HepG2 (cell line): Measurements from ENCODE around the gene ZNF318. TPM values are rescaled to one million over a fixed set of nuclear protein-coding genes. Genes with fewer than 3 reads are reported as not detected.

Experiments used
- HNF4G ChIP-seq, 2 experiments: sonication (generic) in 1 of 2; formaldehyde crosslinking in 1 of 2; IDR thresholded peaks; 2 replicates each; pipeline versions ENCODE4 v1.4.0 to v1.6.1; 2011 to 2020; ENCODE audit warnings: borderline replicate concordance in 2 of 2, low read depth in 2 of 2, mild to moderate bottlenecking in 2 of 2, low read length in 1 of 2, missing genetic modification reagents in 1 of 2, moderate library complexity in 1 of 2
- JUNB ChIP-seq: sonication (generic); formaldehyde crosslinking; IDR thresholded peaks from 2 replicates; pipeline ENCODE4 v1.8.0; 2022; ENCODE audit warnings: missing genetic modification reagents, mild to moderate bottlenecking, borderline replicate concordance
- MYC ChIP-seq: sonication (generic); formaldehyde crosslinking; IDR thresholded peaks from 2 replicates; pipeline ENCODE4 v1.9.0; 2021; ENCODE audit warnings: missing genetic modification reagents, borderline replicate concordance
- NFYC ChIP-seq: IDR thresholded peaks from 2 replicates; pipeline ENCODE4 v1.6.1; 2016; ENCODE audit warnings: missing genetic modification reagents, missing compliant biosample characterization
- POLR2AphosphoS5 ChIP-seq: IDR thresholded peaks from 2 replicates; pipeline ENCODE4 v1.6.1; 2012; ENCODE audit warnings: low read depth, low read length
- SATB2 ChIP-seq: sonication (generic); formaldehyde crosslinking; IDR thresholded peaks from 2 replicates; pipeline ENCODE4 v1.5.0; 2020; ENCODE audit warnings: missing genetic modification reagents
- SPEN ChIP-seq: sonication (generic); formaldehyde crosslinking; IDR thresholded peaks from 2 replicates; pipeline ENCODE4 v1.5.1; 2020; ENCODE audit warnings: low read depth, mild to moderate bottlenecking, missing genetic modification reagents
- ZNF468 ChIP-seq: sonication (generic); formaldehyde crosslinking; IDR thresholded peaks from 2 replicates; pipeline ENCODE4 v1.8.0; 2022; ENCODE audit warnings: mild to moderate bottlenecking, moderate library complexity, missing genetic modification reagents
- ZNF720 ChIP-seq: sonication (generic); formaldehyde crosslinking; IDR thresholded peaks from 2 replicates; pipeline ENCODE4 v1.4.0; 2020; ENCODE audit warnings: missing genetic modification reagents
- ZNF773 ChIP-seq: sonication (generic); formaldehyde crosslinking; IDR thresholded peaks from 2 replicates; pipeline ENCODE4 v1.4.0; 2020; ENCODE audit warnings: missing genetic modification reagents, borderline replicate concordance
- polyA plus RNA-seq, 8 experiments: library from polyadenylated mRNA; depleted of rRNA in 3 of 8; stranded (reverse) in 7 of 8; unstranded in 1 of 8; fragments of >200 nt; fragmentation: Illumina TruSeq in 4 of 8; extraction: Trizol in 4 of 8; gene quantifications; 2 replicates each; pipeline versions ENCODE4 v1.2.1 to v1.2.3, GENCODE V29; 2011 to 2016; ENCODE audit warnings: low read depth in 4 of 8, missing spikeins in 1 of 8, mixed read lengths in 1 of 8; ENCODE audit not compliant: insufficient read depth in 1 of 8
- total RNA-seq, 5 experiments: library from RNA; depleted of rRNA; stranded (reverse); fragments of >200 nt; fragmentation: Illumina TruSeq; extraction: Trizol; gene quantifications; 2 replicates each; pipeline ENCODE4 v1.2.3, GENCODE V29; 2016; ENCODE audit warnings: low read depth in 1 of 5
- TF ChIP-seq, protein P1 (sequence below): sonication (generic); formaldehyde crosslinking; IDR thresholded peaks from 2 replicates; pipeline ENCODE4 v1.5.1; 2020; ENCODE audit warnings: mild to moderate bottlenecking, missing genetic modification reagents, moderate library complexity
- TF ChIP-seq, protein P2 (sequence below), 2 experiments: sonication (generic) in 1 of 2; formaldehyde crosslinking in 1 of 2; IDR thresholded peaks; 2 replicates each; pipeline versions ENCODE4 v1.4.0 to v1.6.1; 2018 to 2020; ENCODE audit warnings: missing genetic modification reagents in 2 of 2, borderline replicate concordance in 1 of 2, low read depth in 1 of 2, mild to moderate bottlenecking in 1 of 2, missing biosample characterization in 1 of 2
- TF ChIP-seq, protein P3 (sequence below): sonication (generic); formaldehyde crosslinking; IDR thresholded peaks from 2 replicates; pipeline ENCODE4 v1.5.1; 2020; ENCODE audit warnings: missing genetic modification reagents, mild to moderate bottlenecking, borderline replicate concordance
- TF ChIP-seq, protein P4 (sequence below): sonication (generic); formaldehyde crosslinking; IDR thresholded peaks from 2 replicates; pipeline ENCODE4 v1.4.0; 2020; ENCODE audit warnings: missing genetic modification reagents
- TF ChIP-seq, protein P5 (sequence below): IDR thresholded peaks from 2 replicates; pipeline ENCODE4 v1.6.1; 2012; ENCODE audit warnings: low read length, improper control_type of control experiment

Gene ZNF318
- total and polyA plus RNA-seq, 2 of the 13 experiments (the other 11 are each of a cell fraction or from before 2014, with no cell fraction given): 13.0 to 14.5 TPM

DNA sequence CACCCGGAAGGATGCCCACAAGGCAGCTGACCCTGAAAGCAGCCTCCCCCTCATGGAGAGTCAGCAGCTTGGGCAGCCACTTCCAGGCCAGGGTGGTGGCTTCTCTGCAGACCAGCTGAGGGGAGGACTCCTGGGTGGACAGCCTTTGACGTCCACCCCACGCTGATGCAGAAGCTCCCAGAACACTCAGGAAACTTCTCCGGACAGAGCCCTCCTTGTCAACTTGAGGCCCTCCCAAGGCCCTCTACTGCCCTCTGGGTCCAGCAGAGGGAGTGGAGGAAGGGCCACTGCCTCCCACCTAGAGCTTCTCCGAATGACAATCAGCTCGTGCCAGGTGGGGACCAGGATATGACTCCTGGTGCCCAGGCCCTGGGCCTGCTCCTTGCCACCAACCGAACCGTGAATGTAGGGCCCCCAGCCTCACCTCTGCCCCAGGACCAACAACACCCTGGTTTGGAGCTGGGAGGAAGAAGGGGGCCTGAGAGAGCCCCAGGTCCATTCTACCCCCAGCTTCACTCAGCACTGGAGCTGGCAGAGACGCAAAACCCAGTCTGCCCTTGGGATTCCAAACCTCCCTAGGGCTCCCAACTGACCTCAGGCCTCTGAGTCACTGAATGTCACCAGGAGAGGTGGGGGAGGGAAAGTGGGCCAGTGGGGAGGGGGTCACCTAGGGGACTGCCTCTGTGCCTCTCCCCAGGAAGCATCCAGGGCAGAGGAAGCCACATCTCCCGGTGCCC lies 82.3 kb downstream of the ZNF318 start (continued):
- no peak; the same call in 1 of the 2 replicates for TF ChIP-seq HNF4G (IDR thresholded peaks at IDR 0.05; ENCODE audit: borderline replicate concordance, low read depth, low read length)
- TF ChIP-seq HNF4G (CRISPR knock-in tag; IDR thresholded peaks at IDR 0.05; ENCODE audit: borderline replicate concordance, low read depth): no peak
- no peak for TF ChIP-seq ZNF720 (CRISPR knock-in tag)
- no peak for TF ChIP-seq ZNF468
- TF ChIP-seq, protein P1, sequence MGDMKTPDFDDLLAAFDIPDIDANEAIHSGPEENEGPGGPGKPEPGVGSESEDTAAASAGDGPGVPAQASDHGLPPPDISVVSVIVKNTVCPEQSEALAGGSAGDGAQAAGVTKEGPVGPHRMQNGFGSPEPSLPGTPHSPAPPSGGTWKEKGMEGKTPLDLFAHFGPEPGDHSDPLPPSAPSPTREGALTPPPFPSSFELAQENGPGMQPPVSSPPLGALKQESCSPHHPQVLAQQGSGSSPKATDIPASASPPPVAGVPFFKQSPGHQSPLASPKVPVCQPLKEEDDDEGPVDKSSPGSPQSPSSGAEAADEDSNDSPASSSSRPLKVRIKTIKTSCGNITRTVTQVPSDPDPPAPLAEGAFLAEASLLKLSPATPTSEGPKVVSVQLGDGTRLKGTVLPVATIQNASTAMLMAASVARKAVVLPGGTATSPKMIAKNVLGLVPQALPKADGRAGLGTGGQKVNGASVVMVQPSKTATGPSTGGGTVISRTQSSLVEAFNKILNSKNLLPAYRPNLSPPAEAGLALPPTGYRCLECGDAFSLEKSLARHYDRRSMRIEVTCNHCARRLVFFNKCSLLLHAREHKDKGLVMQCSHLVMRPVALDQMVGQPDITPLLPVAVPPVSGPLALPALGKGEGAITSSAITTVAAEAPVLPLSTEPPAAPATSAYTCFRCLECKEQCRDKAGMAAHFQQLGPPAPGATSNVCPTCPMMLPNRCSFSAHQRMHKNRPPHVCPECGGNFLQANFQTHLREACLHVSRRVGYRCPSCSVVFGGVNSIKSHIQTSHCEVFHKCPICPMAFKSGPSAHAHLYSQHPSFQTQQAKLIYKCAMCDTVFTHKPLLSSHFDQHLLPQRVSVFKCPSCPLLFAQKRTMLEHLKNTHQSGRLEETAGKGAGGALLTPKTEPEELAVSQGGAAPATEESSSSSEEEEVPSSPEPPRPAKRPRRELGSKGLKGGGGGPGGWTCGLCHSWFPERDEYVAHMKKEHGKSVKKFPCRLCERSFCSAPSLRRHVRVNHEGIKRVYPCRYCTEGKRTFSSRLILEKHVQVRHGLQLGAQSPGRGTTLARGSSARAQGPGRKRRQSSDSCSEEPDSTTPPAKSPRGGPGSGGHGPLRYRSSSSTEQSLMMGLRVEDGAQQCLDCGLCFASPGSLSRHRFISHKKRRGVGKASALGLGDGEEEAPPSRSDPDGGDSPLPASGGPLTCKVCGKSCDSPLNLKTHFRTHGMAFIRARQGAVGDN: peak; percentile 86
- no peak for TF ChIP-seq SPEN (CRISPR knock-in tag)
- TF ChIP-seq, protein P2, sequence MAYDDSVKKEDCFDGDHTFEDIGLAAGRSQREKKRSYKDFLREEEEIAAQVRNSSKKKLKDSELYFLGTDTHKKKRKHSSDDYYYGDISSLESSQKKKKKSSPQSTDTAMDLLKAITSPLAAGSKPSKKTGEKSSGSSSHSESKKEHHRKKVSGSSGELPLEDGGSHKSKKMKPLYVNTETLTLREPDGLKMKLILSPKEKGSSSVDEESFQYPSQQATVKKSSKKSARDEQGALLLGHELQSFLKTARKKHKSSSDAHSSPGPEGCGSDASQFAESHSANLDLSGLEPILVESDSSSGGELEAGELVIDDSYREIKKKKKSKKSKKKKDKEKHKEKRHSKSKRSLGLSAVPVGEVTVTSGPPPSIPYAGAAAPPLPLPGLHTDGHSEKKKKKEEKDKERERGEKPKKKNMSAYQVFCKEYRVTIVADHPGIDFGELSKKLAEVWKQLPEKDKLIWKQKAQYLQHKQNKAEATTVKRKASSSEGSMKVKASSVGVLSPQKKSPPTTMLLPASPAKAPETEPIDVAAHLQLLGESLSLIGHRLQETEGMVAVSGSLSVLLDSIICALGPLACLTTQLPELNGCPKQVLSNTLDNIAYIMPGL (CRISPR knock-in tag; IDR thresholded peaks at IDR 0.05; ENCODE audit: borderline replicate concordance in 1 of 2, low read depth in 1 of 2): peak in 1 of 2 experiments; percentile 40; a peak in 1 of 4 replicates
- TF ChIP-seq, protein P3, sequence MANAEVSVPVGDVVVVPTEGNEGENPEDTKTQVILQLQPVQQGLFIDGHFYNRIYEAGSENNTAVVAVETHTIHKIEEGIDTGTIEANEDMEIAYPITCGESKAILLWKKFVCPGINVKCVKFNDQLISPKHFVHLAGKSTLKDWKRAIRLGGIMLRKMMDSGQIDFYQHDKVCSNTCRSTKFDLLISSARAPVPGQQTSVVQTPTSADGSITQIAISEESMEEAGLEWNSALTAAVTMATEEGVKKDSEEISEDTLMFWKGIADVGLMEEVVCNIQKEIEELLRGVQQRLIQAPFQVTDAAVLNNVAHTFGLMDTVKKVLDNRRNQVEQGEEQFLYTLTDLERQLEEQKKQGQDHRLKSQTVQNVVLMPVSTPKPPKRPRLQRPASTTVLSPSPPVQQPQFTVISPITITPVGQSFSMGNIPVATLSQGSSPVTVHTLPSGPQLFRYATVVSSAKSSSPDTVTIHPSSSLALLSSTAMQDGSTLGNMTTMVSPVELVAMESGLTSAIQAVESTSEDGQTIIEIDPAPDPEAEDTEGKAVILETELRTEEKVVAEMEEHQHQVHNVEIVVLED (CRISPR knock-in tag): 0 out of 2 replicates have a peak, but pooled peaks have one; percentile 41
- 0 out of 2 replicates have a peak, but pooled peaks have one; percentile 28 for TF ChIP-seq MYC (CRISPR knock-in tag)
- TF ChIP-seq ZNF773 (CRISPR knock-in tag): no peak
- no peak for TF ChIP-seq NFYC (CRISPR knock-in tag)
- TF ChIP-seq JUNB (CRISPR knock-in tag): no peak
- TF ChIP-seq, protein P4, sequence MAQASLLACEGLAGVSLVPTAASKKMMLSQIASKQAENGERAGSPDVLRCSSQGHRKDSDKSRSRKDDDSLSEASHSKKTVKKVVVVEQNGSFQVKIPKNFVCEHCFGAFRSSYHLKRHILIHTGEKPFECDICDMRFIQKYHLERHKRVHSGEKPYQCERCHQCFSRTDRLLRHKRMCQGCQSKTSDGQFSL (CRISPR knock-in tag): no peak
- TF ChIP-seq POLR2AphosphoS5: 0 out of 2 replicates have a peak, but pooled peaks have one; percentile 25
- no peak for TF ChIP-seq SATB2 (CRISPR knock-in tag)
- TF ChIP-seq, protein P5, sequence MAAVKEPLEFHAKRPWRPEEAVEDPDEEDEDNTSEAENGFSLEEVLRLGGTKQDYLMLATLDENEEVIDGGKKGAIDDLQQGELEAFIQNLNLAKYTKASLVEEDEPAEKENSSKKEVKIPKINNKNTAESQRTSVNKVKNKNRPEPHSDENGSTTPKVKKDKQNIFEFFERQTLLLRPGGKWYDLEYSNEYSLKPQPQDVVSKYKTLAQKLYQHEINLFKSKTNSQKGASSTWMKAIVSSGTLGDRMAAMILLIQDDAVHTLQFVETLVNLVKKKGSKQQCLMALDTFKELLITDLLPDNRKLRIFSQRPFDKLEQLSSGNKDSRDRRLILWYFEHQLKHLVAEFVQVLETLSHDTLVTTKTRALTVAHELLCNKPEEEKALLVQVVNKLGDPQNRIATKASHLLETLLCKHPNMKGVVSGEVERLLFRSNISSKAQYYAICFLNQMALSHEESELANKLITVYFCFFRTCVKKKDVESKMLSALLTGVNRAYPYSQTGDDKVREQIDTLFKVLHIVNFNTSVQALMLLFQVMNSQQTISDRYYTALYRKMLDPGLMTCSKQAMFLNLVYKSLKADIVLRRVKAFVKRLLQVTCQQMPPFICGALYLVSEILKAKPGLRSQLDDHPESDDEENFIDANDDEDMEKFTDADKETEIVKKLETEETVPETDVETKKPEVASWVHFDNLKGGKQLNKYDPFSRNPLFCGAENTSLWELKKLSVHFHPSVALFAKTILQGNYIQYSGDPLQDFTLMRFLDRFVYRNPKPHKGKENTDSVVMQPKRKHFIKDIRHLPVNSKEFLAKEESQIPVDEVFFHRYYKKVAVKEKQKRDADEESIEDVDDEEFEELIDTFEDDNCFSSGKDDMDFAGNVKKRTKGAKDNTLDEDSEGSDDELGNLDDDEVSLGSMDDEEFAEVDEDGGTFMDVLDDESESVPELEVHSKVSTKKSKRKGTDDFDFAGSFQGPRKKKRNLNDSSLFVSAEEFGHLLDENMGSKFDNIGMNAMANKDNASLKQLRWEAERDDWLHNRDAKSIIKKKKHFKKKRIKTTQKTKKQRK: no peak
